GM23338 (cell line): ENCODE measurements around the gene PRPF31. TPM values are rescaled to one million over a fixed set of nuclear protein-coding genes. Genes with fewer than 3 reads are reported as not detected.

Source experiments
- CTCF ChIP-seq, 2 experiments: fragments of 200-600 bp in 1 of 2; sonication (generic) in 1 of 2; conservative IDR thresholded peaks; 2 replicates each; pipeline versions ENCODE4 v1.5.1 to v1.6.1; 2016 to 2017; ENCODE audit warnings: antibody characterized with exemption in 2 of 2, low read depth in 2 of 2, mild to moderate bottlenecking in 2 of 2, moderate library complexity in 1 of 2
- REST ChIP-seq: IDR thresholded peaks from one replicate; pipeline ENCODE4 v1.6.1; 2018; ENCODE audit warnings: antibody characterized with exemption; ENCODE audit not compliant: unreplicated experiment
- ZNF331 ChIP-seq: fragments of 250-450 bp; sonication (Bioruptor Pico); IDR thresholded peaks from 2 replicates; pipeline ENCODE4 v1.5.0; 2020; ENCODE audit warnings: low read depth, mild to moderate bottlenecking, moderate library complexity
- ZNF462 ChIP-seq: fragments of 250-450 bp; sonication (Bioruptor Pico); IDR thresholded peaks from 2 replicates; pipeline ENCODE4 v1.5.0; 2020; ENCODE audit warnings: mild to moderate bottlenecking, moderate library complexity
- polyA plus RNA-seq: library from polyadenylated mRNA; unstranded; fragments of >200 nt; fragmentation: Nextera tagmentation; extraction: Ambion mirVana; gene quantifications from 2 replicates; pipeline ENCODE4 v1.2.1, GENCODE V29; 2016
- total RNA-seq: library from RNA; depleted of rRNA; stranded (reverse); fragments of >200 nt; shearing (Covaris generic); gene quantifications from 2 replicates; pipeline ENCODE4 v1.2.3, GENCODE V29; 2014

The PRPF31 gene
- total and polyA plus RNA-seq, 2 experiments from 2014 or later: 83.3 to 94.2 TPM

GRCh38 chr19:54133312-54133956 is 17.9 kb downstream of the PRPF31 start (continued):
- TF ChIP-seq ZNF462 (CRISPR knock-in tag) (no peak), CTCF (conservative IDR thresholded peaks at IDR 0.05; ENCODE audit: low read depth in 2 of 2) (no peak), ZNF331 (CRISPR knock-in tag) (no peak), REST (no peak)
